SK-N-SH treated with all-trans-retinoic acid at 6 μM for 48 hours (cell line): ENCODE results near the gene SLC6A20.

Source experiments
- ATAC-seq: fragments of 200-7000 bp; cut with Tn5 transposase; 3 replicates; pipeline ENCODE4 v1.9.1; 2020; ENCODE audit warnings: mild to moderate bottlenecking, moderate library complexity
- ARNTL ChIP-seq: fragments of 450-650 bp; formaldehyde crosslinking; IDR thresholded peaks from 2 replicates; pipeline ENCODE4 v1.5.0; 2020; ENCODE audit warnings: low read depth, mild to moderate bottlenecking, moderate library complexity, borderline replicate concordance
- CREB5 ChIP-seq: fragments of 250-450 bp; sonication (Bioruptor Pico); IDR thresholded peaks from 2 replicates; pipeline ENCODE4 v1.5.1; 2020; ENCODE audit warnings: low read depth, mild to moderate bottlenecking, moderate library complexity
- CSDC2 ChIP-seq: fragments of 250-450 bp; sonication (Bioruptor Pico); IDR thresholded peaks from 2 replicates; pipeline ENCODE4 v1.5.0; 2020; ENCODE audit warnings: mild to moderate bottlenecking, moderate library complexity
- CSRNP3 ChIP-seq: fragments of 250-450 bp; sonication (Bioruptor Pico); IDR thresholded peaks from 2 replicates; pipeline ENCODE4 v1.5.1; 2021; ENCODE audit warnings: mild to moderate bottlenecking, moderate library complexity
- ESRRG ChIP-seq: fragments of 250-450 bp; sonication (Bioruptor Pico); IDR thresholded peaks from 2 replicates; pipeline ENCODE4 v1.6.1; 2021; ENCODE audit warnings: mild to moderate bottlenecking
- ISL1 ChIP-seq: fragments of 250-450 bp; sonication (Bioruptor Pico); IDR thresholded peaks from 2 replicates; pipeline ENCODE4 v2.1.2; 2022; ENCODE audit warnings: mild to moderate bottlenecking, moderate library complexity
- OSR1 ChIP-seq: fragments of 250-450 bp; sonication (Bioruptor Pico); IDR thresholded peaks from 2 replicates; pipeline ENCODE4 v1.8.0; 2022; ENCODE audit warnings: moderate library complexity, mild to moderate bottlenecking, inconsistent platforms
- PATZ1 ChIP-seq: fragments of 250-450 bp; sonication (Bioruptor Pico); IDR thresholded peaks from 2 replicates; pipeline ENCODE4 v1.8.0; 2020; ENCODE audit warnings: mild to moderate bottlenecking, moderate library complexity, borderline replicate concordance
- POU6F1 ChIP-seq: fragments of 250-450 bp; sonication (Bioruptor Pico); IDR thresholded peaks from 2 replicates; pipeline ENCODE4 v1.8.0; 2021; ENCODE audit warnings: low read depth, mild to moderate bottlenecking, moderate library complexity, borderline replicate concordance
- PPARA ChIP-seq: fragments of 250-450 bp; sonication (Bioruptor Pico); IDR thresholded peaks from 2 replicates; pipeline ENCODE4 v1.5.0; 2020; ENCODE audit warnings: mild to moderate bottlenecking, borderline replicate concordance
- TCF4 ChIP-seq: fragments of 250-450 bp; sonication (Bioruptor Pico); IDR thresholded peaks from 2 replicates; pipeline ENCODE4 v1.8.0; 2021; ENCODE audit warnings: mild to moderate bottlenecking, moderate library complexity, borderline replicate concordance
- TOX ChIP-seq: fragments of 250-450 bp; sonication (Bioruptor Pico); IDR thresholded peaks from 2 replicates; pipeline ENCODE4 v1.8.0; 2021; ENCODE audit warnings: mild to moderate bottlenecking, moderate library complexity, borderline replicate concordance
- ZC3H10 ChIP-seq: fragments of 250-450 bp; sonication (Bioruptor Pico); IDR thresholded peaks from 2 replicates; pipeline ENCODE4 v1.5.1; 2021; ENCODE audit warnings: mild to moderate bottlenecking, moderate library complexity
- ZFP3 ChIP-seq: fragments of 250-450 bp; sonication (Bioruptor Pico); IDR thresholded peaks from 2 replicates; pipeline ENCODE4 v1.5.0; 2020; ENCODE audit warnings: mild to moderate bottlenecking, moderate library complexity
- ZFP30 ChIP-seq: fragments of 450-650 bp; formaldehyde crosslinking; IDR thresholded peaks from 2 replicates; pipeline ENCODE4 v1.5.0; 2022; ENCODE audit warnings: mild to moderate bottlenecking, moderate library complexity
- ZNF565 ChIP-seq: fragments of 450-650 bp; formaldehyde crosslinking; conservative IDR thresholded peaks from 2 replicates; pipeline ENCODE4 v1.5.0; 2020; ENCODE audit warnings: low read depth, mild to moderate bottlenecking, moderate library complexity
- ZNF70 ChIP-seq: fragments of 450-650 bp; formaldehyde crosslinking; IDR thresholded peaks from 2 replicates; pipeline ENCODE4 v1.5.0; 2020; ENCODE audit warnings: mild to moderate bottlenecking, moderate library complexity
- ZNF8 ChIP-seq: fragments of 450-650 bp; formaldehyde crosslinking; IDR thresholded peaks from 2 replicates; pipeline ENCODE4 v1.5.0; 2020; ENCODE audit warnings: mild to moderate bottlenecking, moderate library complexity

The SLC6A20 gene

GRCh38 chr3:45729614-45730013, 66.7 kb downstream of the SLC6A20 start:
- no peak for ATAC-seq
- TF ChIP-seq ESRRG (CRISPR knock-in tag), result no peak
- no peak for TF ChIP-seq PPARA
- TF ChIP-seq PATZ1 (CRISPR knock-in tag), result no peak
- TF ChIP-seq POU6F1, result no peak
- no peak for TF ChIP-seq ZNF70 (CRISPR knock-in tag)
- TF ChIP-seq TOX (CRISPR knock-in tag), result no peak
- no peak for TF ChIP-seq CSDC2 (CRISPR knock-in tag)
- TF ChIP-seq ZFP30 (CRISPR knock-in tag), result no peak
- TF ChIP-seq ZNF8 (CRISPR knock-in tag), result no peak
- no peak for TF ChIP-seq TCF4 (CRISPR knock-in tag)
- TF ChIP-seq OSR1 (CRISPR knock-in tag), result no peak
- no peak for TF ChIP-seq ZC3H10 (CRISPR knock-in tag)

- ATAC-seq, result no peak
- TF ChIP-seq CREB5, result no peak
- no peak for TF ChIP-seq POU6F1
- no peak for TF ChIP-seq ZNF565 (CRISPR knock-in tag)
- TF ChIP-seq CSRNP3 (CRISPR knock-in tag), result no peak
- no peak for TF ChIP-seq ARNTL (CRISPR knock-in tag)
- TF ChIP-seq PATZ1 (CRISPR knock-in tag), result no peak
- no peak for TF ChIP-seq ZFP3 (CRISPR knock-in tag)
Observed at GRCh38 chr3:45724911-45725310, 71.4 kb downstream of the SLC6A20 start.

GRCh38 chr3:45719655-45720487, 76.5 kb downstream of the SLC6A20 start:
- ATAC-seq, result no peak
- peak; percentile 51; the same call in 1 of the 2 replicates for TF ChIP-seq ISL1 (CRISPR knock-in tag)
- no peak; the same call in 1 of the 2 replicates for TF ChIP-seq POU6F1
- TF ChIP-seq ZFP3 (CRISPR knock-in tag), result no peak
- TF ChIP-seq CSRNP3 (CRISPR knock-in tag), result no peak
- TF ChIP-seq TCF4 (CRISPR knock-in tag), result peak; percentile 54; the same call in 1 of the 2 replicates
- TF ChIP-seq PPARA, result no peak
- TF ChIP-seq, all 23 proteins: peak for 2
